ENCODE data around the gene BNC2.

DNA sequence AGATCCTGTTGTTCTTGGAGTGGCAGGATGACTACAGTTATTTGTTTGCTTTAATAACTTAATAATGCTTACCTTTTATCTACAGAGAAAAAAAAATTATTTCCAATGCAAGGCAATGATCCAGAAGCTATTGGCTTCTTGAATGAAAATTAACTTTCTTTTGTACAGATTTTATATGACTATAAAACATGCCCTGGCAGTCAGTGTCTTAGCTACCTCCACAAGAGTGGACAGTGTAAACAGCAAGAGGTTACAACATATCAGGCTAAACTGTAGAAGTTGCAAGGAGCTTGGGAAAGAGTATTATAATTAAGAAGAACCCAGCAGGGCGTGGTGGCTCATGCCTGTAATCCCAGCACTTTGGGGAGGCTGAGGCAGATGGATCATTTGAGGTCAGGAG lies 49.1 kb downstream of the BNC2 start:
- TF ChIP-seq, protein P1, sequence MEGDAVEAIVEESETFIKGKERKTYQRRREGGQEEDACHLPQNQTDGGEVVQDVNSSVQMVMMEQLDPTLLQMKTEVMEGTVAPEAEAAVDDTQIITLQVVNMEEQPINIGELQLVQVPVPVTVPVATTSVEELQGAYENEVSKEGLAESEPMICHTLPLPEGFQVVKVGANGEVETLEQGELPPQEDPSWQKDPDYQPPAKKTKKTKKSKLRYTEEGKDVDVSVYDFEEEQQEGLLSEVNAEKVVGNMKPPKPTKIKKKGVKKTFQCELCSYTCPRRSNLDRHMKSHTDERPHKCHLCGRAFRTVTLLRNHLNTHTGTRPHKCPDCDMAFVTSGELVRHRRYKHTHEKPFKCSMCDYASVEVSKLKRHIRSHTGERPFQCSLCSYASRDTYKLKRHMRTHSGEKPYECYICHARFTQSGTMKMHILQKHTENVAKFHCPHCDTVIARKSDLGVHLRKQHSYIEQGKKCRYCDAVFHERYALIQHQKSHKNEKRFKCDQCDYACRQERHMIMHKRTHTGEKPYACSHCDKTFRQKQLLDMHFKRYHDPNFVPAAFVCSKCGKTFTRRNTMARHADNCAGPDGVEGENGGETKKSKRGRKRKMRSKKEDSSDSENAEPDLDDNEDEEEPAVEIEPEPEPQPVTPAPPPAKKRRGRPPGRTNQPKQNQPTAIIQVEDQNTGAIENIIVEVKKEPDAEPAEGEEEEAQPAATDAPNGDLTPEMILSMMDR (IDR thresholded peaks at IDR 0.05) = no peak
- no peak for TF ChIP-seq POLR2A (IDR thresholded peaks at IDR 0.05)
